ENCODE results near the gene MINDY4B. TPM values are rescaled to one million over a fixed set of nuclear protein-coding genes. Genes with fewer than 3 reads are reported as not detected.

MINDY4B gene
- total and polyA plus RNA-seq, 2 of the 4 experiments (the other 2 are of a cell fraction) = not detected

GRCh38 chr3:150848864-150849263 lies 56.4 kb downstream of the MINDY4B start:
- ATAC-seq (ENCODE audit: low read depth) = no peak
- ChIA-PET CTCF (interaction anchor here (0.6 to 0.9 kb wide), 2 partner anchors 18 to 111 kb away, joined by 3 to 4 read pairs; no protein-coding TSS in a partner anchor), POLR2A (ENCODE audit: unreplicated experiment) (no interaction called here)

More at GRCh38 chr3:150848864-150849263, 56.4 kb downstream of the MINDY4B start:
- H3K18ac ChIP-seq (ENCODE audit: low read depth, low read length) = no peak overlapping the region
- H2BK20ac ChIP-seq (ENCODE audit: low read depth, low read length) = no peak overlapping the region
- H4K91ac ChIP-seq (ENCODE audit: insufficient read depth, low read depth, low read length) = no peak overlapping the region
- no TSS peak for BruUV-seq (replicated peaks)
- H3K27ac ChIP-seq (ENCODE audit: insufficient read depth, low read length) = no peak overlapping the region
- no peak overlapping the region for H3K56ac ChIP-seq (ENCODE audit: extremely low read depth, insufficient read depth, low read length)
- H4K20me1 ChIP-seq (ENCODE audit: insufficient read depth, low read length) = no peaks in the 10 kb centered on the region
- H3K4me1 ChIP-seq (ENCODE audit: control insufficient read depth, insufficient read depth, low read length) = no peaks in the 10 kb centered on the region
- no peak overlapping the region for H3K4me3 ChIP-seq (ENCODE audit: insufficient read depth, low read depth, low read length)
- H2AFZ ChIP-seq (replicated peaks; ENCODE audit: low read length, poor library complexity) = no peak overlapping the region
- WGBS, 2 experiments (ENCODE audit: extremely low coverage in 2 of 2, insufficient read length in 1 of 2) = 100% methylated on average over 1 of the region's 1 CpG; no CpG with 5 or more reads in 1 of the 2 experiments
- no peak overlapping the region for H3K4me2 ChIP-seq (ENCODE audit: low read depth, low read length)
- dilution Hi-C loops (cut with HindIII; ENCODE audit: low sequenced_read_pairs, unreplicated experiment) = no loop called here
- no peak overlapping the region for H2AK9ac ChIP-seq (replicated peaks; ENCODE audit: low read depth, low read length, poor library complexity)
- in situ Hi-C loops (cut with MboI; ENCODE audit: low sequenced_read_pairs) = no loop called here
- no peak overlapping the region for H2BK15ac ChIP-seq (ENCODE audit: low read depth, low read length)
- H3K9me3 ChIP-seq (ENCODE audit: control insufficient read depth, insufficient read depth, low read length) = peaks cover 3% of the 10 kb centered on the region; the same call in 1 of the 2 replicates
- no peaks in the 10 kb centered on the region for H3K79me1 ChIP-seq (ENCODE audit: low read depth in 1 of 2, low read length in 2 of 2)
- no peak overlapping the region for H2AK5ac ChIP-seq (ENCODE audit: low read depth, low read length)
- no peak overlapping the region for H3K9ac ChIP-seq (ENCODE audit: low read depth, low read length)
- H2BK5ac ChIP-seq (ENCODE audit: low read depth, low read length, poor library complexity, severe bottlenecking) = no peak overlapping the region
- H3K23ac ChIP-seq (ENCODE audit: low read depth, low read length) = no peak overlapping the region
- no peak overlapping the region for H3K4ac ChIP-seq (ENCODE audit: low read depth, low read length)
- H2BK120ac ChIP-seq (ENCODE audit: low read depth, low read length) = no peak overlapping the region
- TF ChIP-seq CHD1 (IDR thresholded peaks at IDR 0.05; ENCODE audit: low read depth, low read length) (no peak), RAD21 (IDR thresholded peaks at IDR 0.05; ENCODE audit: low read length) (no peak), SMC3 (IDR thresholded peaks at IDR 0.05; ENCODE audit: low read depth, low read length) (no peak)
- TF ChIP-seq, protein P1, sequence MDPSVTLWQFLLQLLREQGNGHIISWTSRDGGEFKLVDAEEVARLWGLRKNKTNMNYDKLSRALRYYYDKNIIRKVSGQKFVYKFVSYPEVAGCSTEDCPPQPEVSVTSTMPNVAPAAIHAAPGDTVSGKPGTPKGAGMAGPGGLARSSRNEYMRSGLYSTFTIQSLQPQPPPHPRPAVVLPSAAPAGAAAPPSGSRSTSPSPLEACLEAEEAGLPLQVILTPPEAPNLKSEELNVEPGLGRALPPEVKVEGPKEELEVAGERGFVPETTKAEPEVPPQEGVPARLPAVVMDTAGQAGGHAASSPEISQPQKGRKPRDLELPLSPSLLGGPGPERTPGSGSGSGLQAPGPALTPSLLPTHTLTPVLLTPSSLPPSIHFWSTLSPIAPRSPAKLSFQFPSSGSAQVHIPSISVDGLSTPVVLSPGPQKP (IDR thresholded peaks at IDR 0.05; ENCODE audit: borderline replicate concordance, low read depth, low read length) = no peak
- no peaks in the 10 kb centered on the region for H3K36me3 ChIP-seq (ENCODE audit: control insufficient read depth, insufficient read depth, low read length)
- DNase-seq = no peak
- H4K5ac ChIP-seq (ENCODE audit: low read depth, low read length) = no peak overlapping the region
- no peaks in the 10 kb centered on the region for H3K9me1 ChIP-seq (ENCODE audit: insufficient read depth, low read length)
- no peak overlapping the region for H4K8ac ChIP-seq (ENCODE audit: low read depth in 2 of 2, low read length in 2 of 2)
- H3K27me3 ChIP-seq (ENCODE audit: control insufficient read depth, insufficient read depth, low read length) = 0 out of 2 replicates have a peak, but pooled peaks cover 2% of the 10 kb centered on the region
- H3K14ac ChIP-seq (replicated peaks; ENCODE audit: low read depth, low read length) = no peak overlapping the region
- intact Hi-C loops (cut with micrococcal nuclease) = loop anchor here (5.0 kb wide), 1 partner anchor 127 kb away; no protein-coding TSS in a partner anchor
